MM.1S (cell line): ENCODE data around the gene SMOC1.

Experiments used
- DNase-seq: peaks from one replicate; pipeline ENCODE4 v3.0.0-alpha.2; 2015
- H2AFZ ChIP-seq: fragments of 300-600 bp; sonication (generic); 2 replicates; pipeline ENCODE4 v1.6.0; 2016; ENCODE audit warnings: antibody characterized with exemption, low read length
- H3F3A ChIP-seq: fragments of 300-600 bp; sonication (generic); 2 replicates; pipeline ENCODE4 v1.6.1; 2016; ENCODE audit warnings: mild to moderate bottlenecking, antibody characterized with exemption, low read length, moderate library complexity, mixed read lengths; ENCODE audit not compliant: insufficient read depth
- H3K27ac ChIP-seq: fragments of 300-600 bp; sonication (generic); 2 replicates; pipeline ENCODE4 v1.5.1; 2016; ENCODE audit warnings: mild to moderate bottlenecking, low read length
- H3K27me3 ChIP-seq: fragments of 300-600 bp; sonication (generic); replicated peaks from 2 replicates; pipeline ENCODE4 v1.6.0; 2016; ENCODE audit warnings: low read length; ENCODE audit not compliant: insufficient read depth
- H3K36me3 ChIP-seq: fragments of 300-600 bp; sonication (generic); replicated peaks from 2 replicates; pipeline ENCODE4 v1.6.1; 2016; ENCODE audit warnings: mild to moderate bottlenecking, low read length, mixed read lengths; ENCODE audit not compliant: insufficient read depth
- H3K4me1 ChIP-seq: fragments of 300-600 bp; sonication (generic); 2 replicates; pipeline ENCODE4 v1.6.1; 2016; ENCODE audit warnings: low read length, mixed read lengths
- H3K4me2 ChIP-seq: fragments of 300-600 bp; sonication (generic); 2 replicates; pipeline ENCODE4 v1.6.0; 2016; ENCODE audit warnings: low read depth, low read length
- H3K4me3 ChIP-seq: fragments of 300-600 bp; sonication (generic); 2 replicates; pipeline ENCODE4 v1.5.1; 2016; ENCODE audit warnings: low read length, mixed read lengths
- H3K79me2 ChIP-seq: fragments of 300-600 bp; sonication (generic); 2 replicates; pipeline ENCODE4 v1.6.1; 2016; ENCODE audit warnings: mixed run types, low read length, mixed read lengths
- H3K9ac ChIP-seq: fragments of 300-600 bp; sonication (generic); 2 replicates; pipeline ENCODE4 v1.6.1; 2016; ENCODE audit warnings: low read length, mixed read lengths
- H3K9me2 ChIP-seq: fragments of 300-600 bp; sonication (generic); replicated peaks from 2 replicates; pipeline ENCODE4 v1.6.1; 2016; ENCODE audit warnings: mild to moderate bottlenecking, low read length, mixed read lengths; ENCODE audit not compliant: insufficient read depth
- H3K9me3 ChIP-seq: fragments of 300-600 bp; sonication (generic); replicated peaks from 2 replicates; pipeline ENCODE4 v1.6.1; 2016; ENCODE audit warnings: mild to moderate bottlenecking, low read length, mixed read lengths; ENCODE audit not compliant: insufficient read depth
- H4K20me1 ChIP-seq: fragments of 300-600 bp; sonication (generic); 2 replicates; pipeline ENCODE4 v1.6.1; 2016; ENCODE audit warnings: mild to moderate bottlenecking, low read length, moderate library complexity, mixed read lengths; ENCODE audit not compliant: insufficient read depth
- EZH2 ChIP-seq: fragments of 300-600 bp; sonication (generic); optimal IDR thresholded peaks from 2 replicates; pipeline ENCODE3; 2017; ENCODE audit warnings: low read depth, mild to moderate bottlenecking, antibody characterized with exemption, low read length, mixed read lengths
- EZH2phosphoT487 ChIP-seq: fragments of 300-600 bp; sonication (generic); IDR thresholded peaks from 2 replicates; pipeline ENCODE4 v1.6.1; 2018; ENCODE audit warnings: antibody characterized with exemption, low read length
- TF ChIP-seq, protein P1 (sequence below): fragments of 300-600 bp; sonication (generic); IDR thresholded peaks from 2 replicates; pipeline ENCODE4 v1.5.1; 2016; ENCODE audit warnings: antibody characterized with exemption, low read length, mixed read lengths

Gene SMOC1

DNA sequence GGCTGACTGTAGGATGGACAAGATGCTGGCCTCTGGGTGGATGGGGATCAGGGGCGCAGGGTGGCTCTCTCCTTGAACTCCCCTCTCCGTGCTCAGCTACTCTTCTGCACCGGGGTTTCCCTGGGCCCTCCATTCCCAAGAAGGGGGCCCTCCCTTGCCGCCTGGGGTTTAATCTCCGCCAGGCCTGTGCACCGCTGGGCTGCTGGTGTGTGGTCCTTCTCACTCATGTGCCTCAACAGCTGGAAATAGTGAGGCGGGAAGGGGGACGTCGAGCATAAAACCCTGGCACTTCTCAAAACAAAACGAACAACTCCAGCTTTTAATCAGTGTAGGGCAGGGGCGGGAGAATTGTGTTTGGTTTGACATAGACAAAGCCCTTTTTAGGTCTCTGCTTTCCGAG lies 19.0 kb upstream of the SMOC1 start:
- no peak for TF ChIP-seq EZH2phosphoT487
- no peak for TF ChIP-seq EZH2
- TF ChIP-seq, protein P1, sequence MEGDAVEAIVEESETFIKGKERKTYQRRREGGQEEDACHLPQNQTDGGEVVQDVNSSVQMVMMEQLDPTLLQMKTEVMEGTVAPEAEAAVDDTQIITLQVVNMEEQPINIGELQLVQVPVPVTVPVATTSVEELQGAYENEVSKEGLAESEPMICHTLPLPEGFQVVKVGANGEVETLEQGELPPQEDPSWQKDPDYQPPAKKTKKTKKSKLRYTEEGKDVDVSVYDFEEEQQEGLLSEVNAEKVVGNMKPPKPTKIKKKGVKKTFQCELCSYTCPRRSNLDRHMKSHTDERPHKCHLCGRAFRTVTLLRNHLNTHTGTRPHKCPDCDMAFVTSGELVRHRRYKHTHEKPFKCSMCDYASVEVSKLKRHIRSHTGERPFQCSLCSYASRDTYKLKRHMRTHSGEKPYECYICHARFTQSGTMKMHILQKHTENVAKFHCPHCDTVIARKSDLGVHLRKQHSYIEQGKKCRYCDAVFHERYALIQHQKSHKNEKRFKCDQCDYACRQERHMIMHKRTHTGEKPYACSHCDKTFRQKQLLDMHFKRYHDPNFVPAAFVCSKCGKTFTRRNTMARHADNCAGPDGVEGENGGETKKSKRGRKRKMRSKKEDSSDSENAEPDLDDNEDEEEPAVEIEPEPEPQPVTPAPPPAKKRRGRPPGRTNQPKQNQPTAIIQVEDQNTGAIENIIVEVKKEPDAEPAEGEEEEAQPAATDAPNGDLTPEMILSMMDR: no peak
- no peak overlapping the region for H3K27ac ChIP-seq
- DNase-seq: no peak
- H3K79me2 ChIP-seq: no peaks in the 10 kb centered on the region
- no peaks in the 10 kb centered on the region for H3K4me1 ChIP-seq
- no peaks in the 10 kb centered on the region for H3F3A ChIP-seq
- no peaks in the 10 kb centered on the region for H3K9me2 ChIP-seq
- H2AFZ ChIP-seq: no peak overlapping the region
- no peaks in the 10 kb centered on the region for H3K9me3 ChIP-seq
- H3K4me3 ChIP-seq: no peak overlapping the region
- H3K4me2 ChIP-seq: no peak overlapping the region
- no peaks in the 10 kb centered on the region for H4K20me1 ChIP-seq
- no peaks in the 10 kb centered on the region for H3K27me3 ChIP-seq
- no peaks in the 10 kb centered on the region for H3K36me3 ChIP-seq
- no peak overlapping the region for H3K9ac ChIP-seq

DNA sequence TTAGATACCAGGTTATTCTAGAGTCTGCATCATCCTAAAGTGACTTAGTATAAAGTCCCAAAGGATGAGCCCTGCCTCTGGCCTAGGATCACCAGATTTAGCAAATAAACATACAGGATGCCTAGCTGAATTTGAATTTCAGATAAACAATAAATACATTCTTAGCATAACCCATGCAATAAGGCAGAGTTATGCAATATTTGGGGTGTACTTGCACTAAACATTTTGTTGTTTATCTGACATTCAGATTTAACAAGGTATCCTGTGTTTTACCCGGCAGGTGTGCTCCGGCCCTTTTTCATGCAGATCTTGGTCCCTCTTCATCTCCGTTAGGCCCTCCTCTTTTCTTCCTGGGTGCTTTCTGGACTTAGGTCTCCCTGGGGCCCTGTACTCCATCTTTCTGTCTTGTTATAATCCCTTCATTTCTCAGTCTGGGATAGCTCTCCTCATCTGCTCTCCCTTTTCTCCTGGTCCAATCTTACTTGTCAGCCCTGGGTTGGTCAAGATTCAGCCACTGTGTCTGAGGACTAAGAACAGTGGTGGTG lies 18.1 kb upstream of the SMOC1 start:
- no peaks in the 10 kb centered on the region for H3F3A ChIP-seq
- no peaks in the 10 kb centered on the region for H3K9me3 ChIP-seq
- no peaks in the 10 kb centered on the region for H3K36me3 ChIP-seq
- no peak overlapping the region for H3K4me3 ChIP-seq
- H3K9ac ChIP-seq: no peak overlapping the region
- no peak overlapping the region for H3K27ac ChIP-seq
- no peaks in the 10 kb centered on the region for H3K79me2 ChIP-seq
- no peaks in the 10 kb centered on the region for H3K4me1 ChIP-seq
- TF ChIP-seq, protein P1: no peak
- TF ChIP-seq EZH2 (no peak), EZH2phosphoT487 (no peak)
- H3K27me3 ChIP-seq: no peaks in the 10 kb centered on the region
- no peak overlapping the region for H3K4me2 ChIP-seq
- no peak for DNase-seq
- H3K9me2 ChIP-seq: no peaks in the 10 kb centered on the region
- H4K20me1 ChIP-seq: no peaks in the 10 kb centered on the region
- no peak overlapping the region for H2AFZ ChIP-seq

DNA sequence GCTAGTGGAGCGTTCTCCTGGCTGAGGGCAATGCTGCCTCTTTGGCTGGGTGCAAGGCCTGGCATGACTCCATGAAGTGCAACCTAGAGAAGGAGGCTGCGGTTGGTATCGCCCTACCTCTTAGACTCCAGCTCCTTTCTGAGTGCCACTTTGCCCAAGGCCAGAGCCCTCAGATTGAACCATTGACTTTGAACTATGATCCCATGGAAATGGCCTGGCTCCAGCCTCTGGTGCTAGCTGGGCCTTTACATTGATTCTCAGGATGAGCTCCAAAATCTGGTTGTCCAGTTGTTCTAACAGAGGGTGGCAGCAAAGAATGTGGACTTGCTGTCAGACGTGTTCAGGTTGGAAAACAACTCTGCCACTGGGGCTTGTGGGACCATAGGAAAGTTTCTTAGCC lies 16.1 kb upstream of the SMOC1 start:
- no peak for DNase-seq
- H3K9me2 ChIP-seq: no peaks in the 10 kb centered on the region
- no peaks in the 10 kb centered on the region for H3K9me3 ChIP-seq
- no peak for TF ChIP-seq EZH2
- TF ChIP-seq, protein P1: no peak
- no peak for TF ChIP-seq EZH2phosphoT487
- H3K4me2 ChIP-seq: no peak overlapping the region
- no peaks in the 10 kb centered on the region for H3K36me3 ChIP-seq
- no peaks in the 10 kb centered on the region for H4K20me1 ChIP-seq
- H3K4me3 ChIP-seq: no peak overlapping the region
- H3K27ac ChIP-seq: no peak overlapping the region
- H3K4me1 ChIP-seq: no peaks in the 10 kb centered on the region
- H3K27me3 ChIP-seq: no peaks in the 10 kb centered on the region
- H3K79me2 ChIP-seq: no peaks in the 10 kb centered on the region
- no peak overlapping the region for H3K9ac ChIP-seq
- no peak overlapping the region for H2AFZ ChIP-seq
- H3F3A ChIP-seq: no peaks in the 10 kb centered on the region
